ENCODE measurements around the gene FOXP1. TPM values are rescaled to one million over a fixed set of nuclear protein-coding genes. Genes with fewer than 3 reads are reported as not detected.

FOXP1 gene
- total RNA-seq, 1 donor from 2014 or later, result 71.3 TPM

- no peak for DNase-seq (ENCODE audit: low spot score)
These were observed 461.9 kb downstream of the FOXP1 start for GRCh38 chr3:71121429-71122167.

GRCh38 chr3:71120012-71120411, 463.5 kb downstream of the FOXP1 start:
- TF ChIP-seq CTCF (IDR thresholded peaks at IDR 0.05; ENCODE audit: unreplicated experiment), result no peak
- Mint-ChIP-seq H3K9me3 (ENCODE audit: unreplicated experiment) (no peaks in the 10 kb centered on the region), H3K36me3 (ENCODE audit: low read depth, unreplicated experiment) (no peaks in the 10 kb centered on the region), H3K27me3 (ENCODE audit: unreplicated experiment) (no peaks in the 10 kb centered on the region), H3K4me1 (ENCODE audit: unreplicated experiment) (peaks cover 9% of the 10 kb centered on the region), H3K4me3 (ENCODE audit: unreplicated experiment) (no peak overlapping the region), H3K27ac (ENCODE audit: unreplicated experiment) (no peak overlapping the region)
- DNase-seq (ENCODE audit: low spot score), result no peak

More at GRCh38 chr3:71121429-71122167, 461.9 kb downstream of the FOXP1 start:
- Mint-ChIP-seq H3K4me3 (ENCODE audit: unreplicated experiment) (no peak overlapping the region), H3K27ac (ENCODE audit: unreplicated experiment) (no peak overlapping the region), H3K27me3 (ENCODE audit: unreplicated experiment) (no peaks in the 10 kb centered on the region), H3K4me1 (ENCODE audit: unreplicated experiment) (peaks cover 9% of the 10 kb centered on the region), H3K9me3 (ENCODE audit: unreplicated experiment) (no peaks in the 10 kb centered on the region), H3K36me3 (ENCODE audit: low read depth, unreplicated experiment) (no peaks in the 10 kb centered on the region)
- no peak for TF ChIP-seq CTCF (IDR thresholded peaks at IDR 0.05; ENCODE audit: unreplicated experiment)

- no peak overlapping the region for H3K27ac Mint-ChIP-seq (ENCODE audit: unreplicated experiment)
- peaks cover 9% of the 10 kb centered on the region for H3K4me1 Mint-ChIP-seq (ENCODE audit: unreplicated experiment)
- H3K27me3 Mint-ChIP-seq (ENCODE audit: unreplicated experiment), result no peaks in the 10 kb centered on the region
- H3K4me3 Mint-ChIP-seq (ENCODE audit: unreplicated experiment), result no peak overlapping the region
- no peaks in the 10 kb centered on the region for H3K9me3 Mint-ChIP-seq (ENCODE audit: unreplicated experiment)
- DNase-seq (ENCODE audit: low spot score), result no peak
- no peaks in the 10 kb centered on the region for H3K36me3 Mint-ChIP-seq (ENCODE audit: low read depth, unreplicated experiment)
- TF ChIP-seq CTCF (IDR thresholded peaks at IDR 0.05; ENCODE audit: unreplicated experiment), result no peak
These were observed 464.4 kb downstream of the FOXP1 start for GRCh38 chr3:71119171-71119570.

GRCh38 chr3:71118436-71118835, 465.1 kb downstream of the FOXP1 start:
- Mint-ChIP-seq H3K36me3 (ENCODE audit: low read depth, unreplicated experiment) (no peaks in the 10 kb centered on the region), H3K27me3 (ENCODE audit: unreplicated experiment) (no peaks in the 10 kb centered on the region), H3K4me3 (ENCODE audit: unreplicated experiment) (no peak overlapping the region), H3K27ac (ENCODE audit: unreplicated experiment) (no peak overlapping the region), H3K4me1 (ENCODE audit: unreplicated experiment) (peaks cover 9% of the 10 kb centered on the region), H3K9me3 (ENCODE audit: unreplicated experiment) (no peaks in the 10 kb centered on the region)
- no peak for DNase-seq (ENCODE audit: low spot score)
- TF ChIP-seq CTCF (IDR thresholded peaks at IDR 0.05; ENCODE audit: unreplicated experiment), result no peak

GRCh38 chr3:71117572-71118247, 465.8 kb downstream of the FOXP1 start:
- H3K36me3 Mint-ChIP-seq (ENCODE audit: low read depth, unreplicated experiment), result no peaks in the 10 kb centered on the region
- TF ChIP-seq CTCF (IDR thresholded peaks at IDR 0.05; ENCODE audit: unreplicated experiment), result no peak
- no peaks in the 10 kb centered on the region for H3K9me3 Mint-ChIP-seq (ENCODE audit: unreplicated experiment)
- peaks cover 6% of the 10 kb centered on the region for H3K4me1 Mint-ChIP-seq (ENCODE audit: unreplicated experiment)
- H3K27me3 Mint-ChIP-seq (ENCODE audit: unreplicated experiment), result no peaks in the 10 kb centered on the region
- H3K27ac Mint-ChIP-seq (ENCODE audit: unreplicated experiment), result no peak overlapping the region
- no peak for DNase-seq (ENCODE audit: low spot score)
- H3K4me3 Mint-ChIP-seq (ENCODE audit: unreplicated experiment), result no peak overlapping the region
